K562 (cell line): ENCODE measurements around the gene ZNF557. TPM values are rescaled to one million over a fixed set of nuclear protein-coding genes. Genes with fewer than 3 reads are reported as not detected.

Source experiments
- BCOR ChIP-seq: fragments of 450-650 bp; IDR thresholded peaks from 2 replicates; pipeline ENCODE4 v1.6.1; 2016
- GABPB1 ChIP-seq: sonication (generic); formaldehyde crosslinking; IDR thresholded peaks from 2 replicates; pipeline ENCODE4 v1.8.0; 2022; ENCODE audit warnings: mild to moderate bottlenecking, missing genetic modification reagents
- MEIS2 ChIP-seq: fragments of 450-650 bp; IDR thresholded peaks from 2 replicates; pipeline ENCODE4 v1.6.1; 2014; ENCODE audit warnings: mild to moderate bottlenecking; ENCODE audit not compliant: partially characterized antibody
- NFRKB ChIP-seq: fragments of 450-650 bp; IDR thresholded peaks from 2 replicates; pipeline ENCODE4 v1.6.1; 2016; ENCODE audit warnings: low read depth
- NRF1 ChIP-seq, 2 experiments: fragments of 450-650 bp; IDR thresholded peaks in 1 of 2; conservative IDR thresholded peaks in 1 of 2; 2 replicates each; pipeline ENCODE4 v1.6.1; 2014; ENCODE audit warnings: mild to moderate bottlenecking in 2 of 2
- POLR2A ChIP-seq: fragments of 450-650 bp; conservative IDR thresholded peaks from 2 replicates; pipeline ENCODE4 v1.6.1; 2016
- POLR2B ChIP-seq: fragments of 450-650 bp; IDR thresholded peaks from 2 replicates; pipeline ENCODE4 v1.6.1; 2018; ENCODE audit warnings: low read depth; ENCODE audit not compliant: partially characterized antibody
- PRMT5 ChIP-seq: sonication (generic); formaldehyde crosslinking; IDR thresholded peaks from 2 replicates; pipeline ENCODE4 v1.5.0; 2020; ENCODE audit warnings: missing genetic modification reagents
- RBFOX2 ChIP-seq: fragments of 200-400 bp; formaldehyde crosslinking; IDR thresholded peaks from 2 replicates; pipeline ENCODE4 v1.6.1; 2017; ENCODE audit warnings: low read depth, mild to moderate bottlenecking, low read length, moderate library complexity
- SUPT5H ChIP-seq: fragments of 450-650 bp; IDR thresholded peaks from 2 replicates; pipeline ENCODE4 v1.6.1; 2016
- YY1 ChIP-seq, 3 experiments: IDR thresholded peaks; 2 replicates each; pipeline ENCODE4 v1.6.1; 2011; ENCODE audit warnings: low read length in 2 of 3, mild to moderate bottlenecking in 2 of 3, moderate library complexity in 2 of 3, borderline replicate concordance in 1 of 3, control low read depth in 1 of 3, low read depth in 1 of 3; ENCODE audit not compliant: insufficient read depth in 3 of 3, insufficient replicate concordance in 2 of 3, control insufficient read depth in 1 of 3, insufficient read length in 1 of 3; ENCODE audit errors: extremely low read depth in 1 of 3
- ZFX ChIP-seq: sonication (generic); formaldehyde crosslinking; IDR thresholded peaks from 2 replicates; pipeline ENCODE4 v1.8.0; 2022; ENCODE audit warnings: mild to moderate bottlenecking, missing genetic modification reagents, moderate library complexity
- ZNF668 ChIP-seq: fragments of 250-450 bp; sonication (Bioruptor Pico); IDR thresholded peaks from 2 replicates; pipeline ENCODE4 v1.8.0; 2022; ENCODE audit warnings: mild to moderate bottlenecking, inconsistent platforms
- ZSCAN29 ChIP-seq: fragments of 450-650 bp; IDR thresholded peaks from 2 replicates; pipeline ENCODE4 v1.6.1; 2017
- polyA plus RNA-seq, 8 experiments: library from polyadenylated mRNA; depleted of rRNA in 4 of 8; stranded (reverse) in 5 of 8; unstranded in 3 of 8; fragments of >200 nt; fragmentation: Nextera tagmentation in 2 of 8; fragmentation: Illumina TruSeq in 1 of 8; extraction: Ambion mirVana in 2 of 8; extraction: Trizol in 1 of 8; gene quantifications; 2 replicates each; pipeline versions ENCODE4 v1.2.1 to v1.2.3, GENCODE V29; 2011 to 2014; ENCODE audit warnings: inconsistent platforms in 1 of 8, missing spikeins in 1 of 8
- total RNA-seq, 7 experiments: library from RNA; depleted of rRNA in 6 of 7; stranded (reverse); fragments of >200 nt in 6 of 7; fragmentation: Illumina TruSeq in 2 of 7; extraction: Trizol in 2 of 7; gene quantifications; 2 replicates each; pipeline versions ENCODE4 v1.2.1 to v1.2.3, GENCODE V29; 2011 to 2021; ENCODE audit warnings: low replicate concordance in 1 of 7
- TF ChIP-seq, protein P1 (sequence below): fragments of 450-650 bp; IDR thresholded peaks from 2 replicates; pipeline ENCODE4 v1.6.1; 2016; ENCODE audit warnings: low read depth
- TF ChIP-seq, protein P2 (sequence below): fragments of 450-650 bp; IDR thresholded peaks from 2 replicates; pipeline ENCODE4 v1.6.1; 2016
- TF ChIP-seq, protein P3 (sequence below), 2 experiments: IDR thresholded peaks; 2 replicates each; pipeline ENCODE4 v1.6.1; 2011; ENCODE audit warnings: borderline replicate concordance in 1 of 2, control low read depth in 1 of 2, low read depth in 1 of 2, low read length in 1 of 2, mild to moderate bottlenecking in 1 of 2, mixed read lengths in 1 of 2, moderate library complexity in 1 of 2; ENCODE audit not compliant: insufficient read depth in 1 of 2, insufficient read length in 1 of 2, poor library complexity in 1 of 2, severe bottlenecking in 1 of 2; ENCODE audit errors: extremely low read depth in 1 of 2

ZNF557 gene
- total and polyA plus RNA-seq, 9 of the 15 experiments (the other 6 are each of a cell fraction or from before 2014, with no cell fraction given), result 2.2 to 6.6 (median 4.4) TPM

DNA sequence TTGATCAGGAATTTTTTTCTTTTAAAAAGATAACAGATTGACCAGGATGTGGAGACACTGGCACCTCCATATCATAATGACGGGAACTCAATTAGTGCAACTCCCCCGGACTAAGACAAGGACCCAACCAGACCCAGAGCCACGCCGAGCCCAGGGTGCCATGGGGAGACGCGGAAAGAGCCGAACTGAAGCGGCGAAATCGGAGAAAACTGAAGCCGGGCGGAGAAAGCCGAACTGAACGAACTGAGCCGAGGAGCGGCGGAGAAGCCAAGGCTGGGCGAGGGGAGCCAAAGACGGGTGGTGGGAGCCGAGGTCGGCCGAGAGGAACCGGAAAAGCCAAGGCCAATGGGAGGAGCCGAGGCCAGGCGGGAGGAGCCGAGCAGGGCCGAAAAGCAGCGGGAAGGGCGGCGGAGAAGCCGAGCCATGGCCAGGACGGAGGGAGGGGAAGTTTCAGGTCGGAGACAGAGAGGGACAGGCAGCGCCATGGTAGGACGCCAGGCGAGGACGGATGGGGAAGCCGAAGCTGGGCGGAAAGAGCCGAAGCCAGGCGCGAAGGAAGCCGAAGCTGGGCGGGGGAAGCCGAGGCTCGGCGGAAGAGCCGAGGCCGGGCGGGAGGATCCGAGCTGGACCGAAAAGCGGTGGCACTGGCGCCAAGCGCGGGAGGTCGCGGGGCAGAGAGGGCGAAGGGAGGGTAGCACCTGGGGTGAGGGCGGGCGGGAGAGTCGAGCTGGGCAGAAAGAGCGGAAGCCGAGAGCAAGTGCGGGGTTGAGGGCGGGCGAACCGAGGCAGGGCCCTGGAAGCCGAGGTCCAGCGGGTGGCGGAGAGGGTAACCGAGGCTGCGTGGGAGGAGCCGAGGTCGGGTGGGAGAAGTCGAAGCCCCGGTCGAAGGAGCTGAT is 29.4 kb downstream of the ZNF557 start (continued):
- TF ChIP-seq, protein P1, sequence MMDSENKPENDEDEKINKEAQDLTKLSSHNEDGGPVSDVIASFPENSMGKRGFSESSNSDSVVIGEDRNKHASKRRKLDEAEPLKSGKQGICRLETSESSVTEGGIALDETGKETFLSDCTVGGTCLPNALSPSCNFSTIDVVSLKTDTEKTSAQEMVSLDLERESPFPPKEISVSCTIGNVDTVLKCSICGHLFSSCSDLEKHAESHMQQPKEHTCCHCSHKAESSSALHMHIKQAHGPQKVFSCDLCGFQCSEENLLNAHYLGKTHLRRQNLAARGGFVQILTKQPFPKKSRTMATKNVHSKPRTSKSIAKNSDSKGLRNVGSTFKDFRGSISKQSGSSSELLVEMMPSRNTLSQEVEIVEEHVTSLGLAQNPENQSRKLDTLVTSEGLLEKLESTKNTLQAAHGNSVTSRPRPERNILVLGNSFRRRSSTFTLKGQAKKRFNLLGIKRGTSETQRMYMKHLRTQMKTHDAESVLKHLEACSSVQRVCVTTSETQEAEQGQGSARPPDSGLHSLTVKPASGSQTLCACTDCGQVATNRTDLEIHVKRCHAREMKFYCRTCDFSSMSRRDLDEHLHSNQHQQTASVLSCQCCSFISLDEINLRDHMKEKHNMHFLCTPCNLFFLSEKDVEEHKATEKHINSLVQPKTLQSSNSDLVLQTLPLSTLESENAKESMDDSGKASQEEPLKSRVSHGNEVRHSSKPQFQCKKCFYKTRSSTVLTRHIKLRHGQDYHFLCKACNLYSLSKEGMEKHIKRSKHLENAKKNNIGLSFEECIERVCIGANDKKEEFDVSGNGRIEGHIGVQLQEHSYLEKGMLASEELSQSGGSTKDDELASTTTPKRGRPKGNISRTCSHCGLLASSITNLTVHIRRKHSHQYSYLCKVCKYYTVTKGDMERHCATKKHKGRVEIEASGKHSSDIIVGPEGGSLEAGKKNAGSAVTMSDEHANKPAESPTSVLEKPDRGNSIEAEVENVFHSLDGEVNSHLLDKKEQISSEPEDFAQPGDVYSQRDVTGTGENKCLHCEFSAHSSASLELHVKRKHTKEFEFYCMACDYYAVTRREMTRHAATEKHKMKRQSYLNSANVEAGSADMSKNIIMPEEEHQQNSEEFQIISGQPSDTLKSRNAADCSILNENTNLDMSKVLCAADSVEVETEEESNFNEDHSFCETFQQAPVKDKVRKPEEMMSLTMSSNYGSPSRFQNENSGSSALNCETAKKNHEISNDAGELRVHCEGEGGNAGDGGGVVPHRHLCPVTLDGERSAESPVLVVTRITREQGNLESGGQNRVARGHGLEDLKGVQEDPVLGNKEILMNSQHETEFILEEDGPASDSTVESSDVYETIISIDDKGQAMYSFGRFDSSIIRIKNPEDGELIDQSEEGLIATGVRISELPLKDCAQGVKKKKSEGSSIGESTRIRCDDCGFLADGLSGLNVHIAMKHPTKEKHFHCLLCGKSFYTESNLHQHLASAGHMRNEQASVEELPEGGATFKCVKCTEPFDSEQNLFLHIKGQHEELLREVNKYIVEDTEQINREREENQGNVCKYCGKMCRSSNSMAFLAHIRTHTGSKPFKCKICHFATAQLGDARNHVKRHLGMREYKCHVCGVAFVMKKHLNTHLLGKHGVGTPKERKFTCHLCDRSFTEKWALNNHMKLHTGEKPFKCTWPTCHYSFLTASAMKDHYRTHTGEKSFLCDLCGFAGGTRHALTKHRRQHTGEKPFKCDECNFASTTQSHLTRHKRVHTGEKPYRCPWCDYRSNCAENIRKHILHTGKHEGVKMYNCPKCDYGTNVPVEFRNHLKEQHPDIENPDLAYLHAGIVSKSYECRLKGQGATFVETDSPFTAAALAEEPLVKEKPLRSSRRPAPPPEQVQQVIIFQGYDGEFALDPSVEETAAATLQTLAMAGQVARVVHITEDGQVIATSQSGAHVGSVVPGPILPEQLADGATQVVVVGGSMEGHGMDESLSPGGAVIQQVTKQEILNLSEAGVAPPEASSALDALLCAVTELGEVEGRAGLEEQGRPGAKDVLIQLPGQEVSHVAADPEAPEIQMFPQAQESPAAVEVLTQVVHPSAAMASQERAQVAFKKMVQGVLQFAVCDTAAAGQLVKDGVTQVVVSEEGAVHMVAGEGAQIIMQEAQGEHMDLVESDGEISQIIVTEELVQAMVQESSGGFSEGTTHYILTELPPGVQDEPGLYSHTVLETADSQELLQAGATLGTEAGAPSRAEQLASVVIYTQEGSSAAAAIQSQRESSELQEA, result peak; percentile 83
- TF ChIP-seq SUPT5H (peak; percentile 91), POLR2B (peak; percentile 85), GABPB1 (CRISPR knock-in tag) (peak; percentile 35; the same call in 1 of the 2 replicates), BCOR (peak; percentile 17; the same call in 1 of the 2 replicates), NRF1 (conservative IDR thresholded peaks at IDR 0.05 in 1 of 2, IDR thresholded peaks at IDR 0.05 in 1 of 2) (peak; percentile 63 to 71; a peak in 3 of 4 replicates), POLR2A (peak; percentile 91), ZFX (CRISPR knock-in tag) (peak; percentile 50), NFRKB (peak; percentile 64; the same call in 1 of the 2 replicates), YY1 (IDR thresholded peaks at IDR 0.05; ENCODE audit: borderline replicate concordance in 1 of 3, control insufficient read depth in 1 of 3, extremely low read depth in 1 of 3, insufficient read depth in 3 of 3, insufficient read length in 1 of 3, insufficient replicate concordance in 2 of 3, low read depth in 1 of 3, low read length in 2 of 3) (peak in 1 of 3 experiments; percentile 69), PRMT5 (no peak), MEIS2 (peak; percentile 40), ZSCAN29 (no peak), RBFOX2 (peak; percentile 92), ZNF668 (CRISPR knock-in tag) (no peak)
- TF ChIP-seq, protein P2, sequence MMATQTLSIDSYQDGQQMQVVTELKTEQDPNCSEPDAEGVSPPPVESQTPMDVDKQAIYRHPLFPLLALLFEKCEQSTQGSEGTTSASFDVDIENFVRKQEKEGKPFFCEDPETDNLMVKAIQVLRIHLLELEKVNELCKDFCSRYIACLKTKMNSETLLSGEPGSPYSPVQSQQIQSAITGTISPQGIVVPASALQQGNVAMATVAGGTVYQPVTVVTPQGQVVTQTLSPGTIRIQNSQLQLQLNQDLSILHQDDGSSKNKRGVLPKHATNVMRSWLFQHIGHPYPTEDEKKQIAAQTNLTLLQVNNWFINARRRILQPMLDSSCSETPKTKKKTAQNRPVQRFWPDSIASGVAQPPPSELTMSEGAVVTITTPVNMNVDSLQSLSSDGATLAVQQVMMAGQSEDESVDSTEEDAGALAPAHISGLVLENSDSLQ, result peak; percentile 82
- TF ChIP-seq, protein P3, sequence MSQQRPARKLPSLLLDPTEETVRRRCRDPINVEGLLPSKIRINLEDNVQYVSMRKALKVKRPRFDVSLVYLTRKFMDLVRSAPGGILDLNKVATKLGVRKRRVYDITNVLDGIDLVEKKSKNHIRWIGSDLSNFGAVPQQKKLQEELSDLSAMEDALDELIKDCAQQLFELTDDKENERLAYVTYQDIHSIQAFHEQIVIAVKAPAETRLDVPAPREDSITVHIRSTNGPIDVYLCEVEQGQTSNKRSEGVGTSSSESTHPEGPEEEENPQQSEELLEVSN (IDR thresholded peaks at IDR 0.05; ENCODE audit: borderline replicate concordance in 1 of 2, extremely low read depth in 1 of 2, insufficient read depth in 1 of 2, insufficient read length in 1 of 2, low read depth in 1 of 2, low read length in 1 of 2, poor library complexity in 1 of 2, severe bottlenecking in 1 of 2), result peak; percentile 43 to 67
